SK-N-SH treated with all-trans-retinoic acid at 6 μM for 48 hours (cell line): ENCODE data around the gene INSYN1.

Source experiments
- ATAC-seq: fragments of 200-7000 bp; cut with Tn5 transposase; 3 replicates; pipeline ENCODE4 v1.9.1; 2020; ENCODE audit warnings: mild to moderate bottlenecking, moderate library complexity
- ARNTL ChIP-seq: fragments of 450-650 bp; formaldehyde crosslinking; IDR thresholded peaks from 2 replicates; pipeline ENCODE4 v1.5.0; 2020; ENCODE audit warnings: low read depth, mild to moderate bottlenecking, moderate library complexity, borderline replicate concordance
- BACH2 ChIP-seq: fragments of 250-450 bp; sonication (Bioruptor Pico); IDR thresholded peaks from 2 replicates; pipeline ENCODE4 v1.9.0; 2021; ENCODE audit warnings: mild to moderate bottlenecking, borderline replicate concordance
- CREB5 ChIP-seq: fragments of 250-450 bp; sonication (Bioruptor Pico); IDR thresholded peaks from 2 replicates; pipeline ENCODE4 v1.5.1; 2020; ENCODE audit warnings: low read depth, mild to moderate bottlenecking, moderate library complexity
- CSDC2 ChIP-seq: fragments of 250-450 bp; sonication (Bioruptor Pico); IDR thresholded peaks from 2 replicates; pipeline ENCODE4 v1.5.0; 2020; ENCODE audit warnings: mild to moderate bottlenecking, moderate library complexity
- ESRRG ChIP-seq: fragments of 250-450 bp; sonication (Bioruptor Pico); IDR thresholded peaks from 2 replicates; pipeline ENCODE4 v1.6.1; 2021; ENCODE audit warnings: mild to moderate bottlenecking
- GLIS3 ChIP-seq: fragments of 250-450 bp; sonication (Bioruptor Pico); IDR thresholded peaks from 2 replicates; pipeline ENCODE4 v1.5.0; 2020; ENCODE audit warnings: mild to moderate bottlenecking, moderate library complexity
- ISL1 ChIP-seq: fragments of 250-450 bp; sonication (Bioruptor Pico); IDR thresholded peaks from 2 replicates; pipeline ENCODE4 v2.1.2; 2022; ENCODE audit warnings: mild to moderate bottlenecking, moderate library complexity
- OSR1 ChIP-seq: fragments of 250-450 bp; sonication (Bioruptor Pico); IDR thresholded peaks from 2 replicates; pipeline ENCODE4 v1.8.0; 2022; ENCODE audit warnings: moderate library complexity, mild to moderate bottlenecking, inconsistent platforms
- PPARA ChIP-seq: fragments of 250-450 bp; sonication (Bioruptor Pico); IDR thresholded peaks from 2 replicates; pipeline ENCODE4 v1.5.0; 2020; ENCODE audit warnings: mild to moderate bottlenecking, borderline replicate concordance
- RARB ChIP-seq: fragments of 250-450 bp; sonication (Bioruptor Pico); IDR thresholded peaks from 2 replicates; pipeline ENCODE4 v1.8.0; 2021; ENCODE audit warnings: mild to moderate bottlenecking, moderate library complexity
- SNAI2 ChIP-seq: fragments of 250-450 bp; sonication (Bioruptor Pico); IDR thresholded peaks from 2 replicates; pipeline ENCODE4 v1.5.0; 2020; ENCODE audit warnings: mild to moderate bottlenecking, moderate library complexity
- TCF4 ChIP-seq: fragments of 250-450 bp; sonication (Bioruptor Pico); IDR thresholded peaks from 2 replicates; pipeline ENCODE4 v1.8.0; 2021; ENCODE audit warnings: mild to moderate bottlenecking, moderate library complexity, borderline replicate concordance
- TOX ChIP-seq: fragments of 250-450 bp; sonication (Bioruptor Pico); IDR thresholded peaks from 2 replicates; pipeline ENCODE4 v1.8.0; 2021; ENCODE audit warnings: mild to moderate bottlenecking, moderate library complexity, borderline replicate concordance
- ZC3H10 ChIP-seq: fragments of 250-450 bp; sonication (Bioruptor Pico); IDR thresholded peaks from 2 replicates; pipeline ENCODE4 v1.5.1; 2021; ENCODE audit warnings: mild to moderate bottlenecking, moderate library complexity
- ZFP3 ChIP-seq: fragments of 250-450 bp; sonication (Bioruptor Pico); IDR thresholded peaks from 2 replicates; pipeline ENCODE4 v1.5.0; 2020; ENCODE audit warnings: mild to moderate bottlenecking, moderate library complexity
- ZFP30 ChIP-seq: fragments of 450-650 bp; formaldehyde crosslinking; IDR thresholded peaks from 2 replicates; pipeline ENCODE4 v1.5.0; 2022; ENCODE audit warnings: mild to moderate bottlenecking, moderate library complexity
- ZNF565 ChIP-seq: fragments of 450-650 bp; formaldehyde crosslinking; conservative IDR thresholded peaks from 2 replicates; pipeline ENCODE4 v1.5.0; 2020; ENCODE audit warnings: low read depth, mild to moderate bottlenecking, moderate library complexity
- ZNF70 ChIP-seq: fragments of 450-650 bp; formaldehyde crosslinking; IDR thresholded peaks from 2 replicates; pipeline ENCODE4 v1.5.0; 2020; ENCODE audit warnings: mild to moderate bottlenecking, moderate library complexity
- ZNF8 ChIP-seq: fragments of 450-650 bp; formaldehyde crosslinking; IDR thresholded peaks from 2 replicates; pipeline ENCODE4 v1.5.0; 2020; ENCODE audit warnings: mild to moderate bottlenecking, moderate library complexity
- TF ChIP-seq, protein P1 (sequence below): fragments of 250-450 bp; sonication (Bioruptor Pico); IDR thresholded peaks from 2 replicates; pipeline ENCODE4 v1.5.1; 2021; ENCODE audit warnings: mild to moderate bottlenecking, moderate library complexity
- TF ChIP-seq, protein P2 (sequence below): fragments of 250-450 bp; sonication (Bioruptor Pico); IDR thresholded peaks from 2 replicates; pipeline ENCODE4 v1.5.0; 2020; ENCODE audit warnings: mild to moderate bottlenecking, moderate library complexity
- TF ChIP-seq, protein P3 (sequence below): fragments of 250-450 bp; sonication (Bioruptor Pico); IDR thresholded peaks from 2 replicates; pipeline ENCODE4 v1.8.0; 2020; ENCODE audit warnings: mild to moderate bottlenecking, moderate library complexity, borderline replicate concordance

Gene INSYN1

DNA sequence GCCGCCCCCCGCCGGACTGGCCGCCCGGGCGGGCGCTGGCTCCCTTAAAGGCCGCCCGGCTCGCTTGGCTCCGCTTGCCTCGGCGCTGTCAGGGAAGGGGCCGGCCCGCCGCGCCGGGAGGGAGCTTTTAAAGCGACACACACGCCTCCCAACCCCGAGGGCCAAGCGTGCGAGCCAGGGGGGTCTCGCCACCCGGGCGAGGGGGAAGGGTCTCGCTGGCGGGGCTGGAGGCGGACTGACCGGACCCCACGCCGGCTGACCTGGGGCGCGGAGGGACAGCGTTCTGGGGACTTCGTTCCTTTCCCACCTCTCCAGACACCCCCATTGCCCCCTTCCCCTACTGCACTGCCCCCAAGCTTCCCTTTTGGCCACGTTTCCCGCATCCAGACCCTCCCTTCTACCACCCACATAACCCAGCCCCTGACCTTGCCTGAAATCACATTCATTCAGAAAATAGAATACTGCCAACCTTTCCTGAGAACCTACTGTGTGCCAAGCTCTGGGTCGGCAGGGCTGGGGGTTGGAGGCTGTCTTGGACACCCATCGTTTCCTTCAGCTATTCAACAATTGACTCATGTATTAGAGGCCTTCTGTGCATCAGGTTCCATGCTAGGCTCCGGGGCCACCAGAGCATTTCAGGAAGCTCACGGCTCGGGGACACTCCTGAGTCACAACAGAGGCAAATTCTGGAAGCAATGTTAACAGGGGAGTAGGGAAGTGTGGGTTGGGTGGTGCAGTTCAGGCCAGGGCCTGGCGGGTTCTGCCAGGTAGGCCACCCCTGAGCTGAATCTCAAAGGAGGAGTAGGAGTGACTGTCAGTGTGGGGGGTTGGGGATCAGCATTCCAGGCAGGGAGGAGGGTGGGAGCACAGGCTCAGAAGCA lies at the start of gene INSYN1:
Gene INSYN1, minus strand, starts transcription at position 102 of the 881 bp plus-strand sequence. CDS start 2,221 bp downstream, outside the sequence.
- peak; percentile 60 for ATAC-seq
- TF ChIP-seq, protein P1, sequence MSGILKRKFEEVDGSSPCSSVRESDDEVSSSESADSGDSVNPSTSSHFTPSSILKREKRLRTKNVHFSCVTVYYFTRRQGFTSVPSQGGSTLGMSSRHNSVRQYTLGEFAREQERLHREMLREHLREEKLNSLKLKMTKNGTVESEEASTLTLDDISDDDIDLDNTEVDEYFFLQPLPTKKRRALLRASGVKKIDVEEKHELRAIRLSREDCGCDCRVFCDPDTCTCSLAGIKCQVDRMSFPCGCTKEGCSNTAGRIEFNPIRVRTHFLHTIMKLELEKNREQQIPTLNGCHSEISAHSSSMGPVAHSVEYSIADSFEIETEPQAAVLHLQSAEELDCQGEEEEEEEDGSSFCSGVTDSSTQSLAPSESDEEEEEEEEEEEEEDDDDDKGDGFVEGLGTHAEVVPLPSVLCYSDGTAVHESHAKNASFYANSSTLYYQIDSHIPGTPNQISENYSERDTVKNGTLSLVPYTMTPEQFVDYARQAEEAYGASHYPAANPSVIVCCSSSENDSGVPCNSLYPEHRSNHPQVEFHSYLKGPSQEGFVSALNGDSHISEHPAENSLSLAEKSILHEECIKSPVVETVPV (CRISPR knock-in tag) = no peak
- no peak for TF ChIP-seq ARNTL (CRISPR knock-in tag)
- no peak for TF ChIP-seq OSR1 (CRISPR knock-in tag)
- no peak for TF ChIP-seq TOX (CRISPR knock-in tag)
- no peak for TF ChIP-seq ZFP30 (CRISPR knock-in tag)
- no peak for TF ChIP-seq PPARA (CRISPR knock-in tag)
- TF ChIP-seq ZNF70 (CRISPR knock-in tag) = no peak
- TF ChIP-seq CSDC2 (CRISPR knock-in tag) = no peak
- TF ChIP-seq CREB5 (CRISPR knock-in tag) = no peak
- no peak for TF ChIP-seq ESRRG (CRISPR knock-in tag)
- no peak for TF ChIP-seq ZC3H10 (CRISPR knock-in tag)

DNA sequence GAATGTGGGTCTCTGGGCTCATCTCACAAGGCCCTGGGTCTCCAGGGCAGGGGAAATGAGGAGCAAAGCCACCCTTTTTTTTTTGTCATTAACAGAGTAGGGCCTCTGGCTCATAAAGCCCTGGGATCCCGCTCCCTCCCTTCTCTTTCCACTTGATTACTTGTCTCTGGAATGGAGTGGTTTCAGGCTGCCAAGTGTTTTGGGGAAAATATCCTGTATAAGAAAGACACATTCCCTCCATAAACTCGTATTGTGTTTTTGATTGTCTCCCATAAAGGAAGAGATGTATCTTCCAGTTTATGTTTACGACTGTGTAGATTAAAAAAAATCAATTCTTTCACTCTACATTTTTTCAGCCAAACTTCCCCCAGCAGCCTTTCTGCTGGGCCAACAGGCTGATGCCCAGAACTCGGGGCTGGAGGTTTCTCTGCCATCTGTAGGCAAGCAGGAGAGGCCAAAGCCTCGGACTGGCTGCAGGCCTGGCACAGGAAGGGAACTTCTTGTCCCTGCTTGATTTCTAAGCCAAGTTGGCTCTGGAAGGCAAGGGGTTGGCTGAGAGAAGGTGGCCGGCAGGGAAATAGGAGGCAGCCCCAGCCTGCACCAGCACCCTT lies 49.4 kb upstream of the INSYN1 start:
- ATAC-seq = no peak
- TF ChIP-seq RARB (CRISPR knock-in tag) = no peak
- no peak for TF ChIP-seq SNAI2 (CRISPR knock-in tag)
- no peak for TF ChIP-seq GLIS3
- no peak for TF ChIP-seq ZNF565 (CRISPR knock-in tag)
- no peak for TF ChIP-seq ZNF8 (CRISPR knock-in tag)
- TF ChIP-seq, protein P2, sequence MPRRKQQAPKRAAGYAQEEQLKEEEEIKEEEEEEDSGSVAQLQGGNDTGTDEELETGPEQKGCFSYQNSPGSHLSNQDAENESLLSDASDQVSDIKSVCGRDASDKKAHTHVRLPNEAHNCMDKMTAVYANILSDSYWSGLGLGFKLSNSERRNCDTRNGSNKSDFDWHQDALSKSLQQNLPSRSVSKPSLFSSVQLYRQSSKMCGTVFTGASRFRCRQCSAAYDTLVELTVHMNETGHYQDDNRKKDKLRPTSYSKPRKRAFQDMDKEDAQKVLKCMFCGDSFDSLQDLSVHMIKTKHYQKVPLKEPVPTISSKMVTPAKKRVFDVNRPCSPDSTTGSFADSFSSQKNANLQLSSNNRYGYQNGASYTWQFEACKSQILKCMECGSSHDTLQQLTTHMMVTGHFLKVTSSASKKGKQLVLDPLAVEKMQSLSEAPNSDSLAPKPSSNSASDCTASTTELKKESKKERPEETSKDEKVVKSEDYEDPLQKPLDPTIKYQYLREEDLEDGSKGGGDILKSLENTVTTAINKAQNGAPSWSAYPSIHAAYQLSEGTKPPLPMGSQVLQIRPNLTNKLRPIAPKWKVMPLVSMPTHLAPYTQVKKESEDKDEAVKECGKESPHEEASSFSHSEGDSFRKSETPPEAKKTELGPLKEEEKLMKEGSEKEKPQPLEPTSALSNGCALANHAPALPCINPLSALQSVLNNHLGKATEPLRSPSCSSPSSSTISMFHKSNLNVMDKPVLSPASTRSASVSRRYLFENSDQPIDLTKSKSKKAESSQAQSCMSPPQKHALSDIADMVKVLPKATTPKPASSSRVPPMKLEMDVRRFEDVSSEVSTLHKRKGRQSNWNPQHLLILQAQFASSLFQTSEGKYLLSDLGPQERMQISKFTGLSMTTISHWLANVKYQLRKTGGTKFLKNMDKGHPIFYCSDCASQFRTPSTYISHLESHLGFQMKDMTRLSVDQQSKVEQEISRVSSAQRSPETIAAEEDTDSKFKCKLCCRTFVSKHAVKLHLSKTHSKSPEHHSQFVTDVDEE = no peak
- TF ChIP-seq, protein P3, sequence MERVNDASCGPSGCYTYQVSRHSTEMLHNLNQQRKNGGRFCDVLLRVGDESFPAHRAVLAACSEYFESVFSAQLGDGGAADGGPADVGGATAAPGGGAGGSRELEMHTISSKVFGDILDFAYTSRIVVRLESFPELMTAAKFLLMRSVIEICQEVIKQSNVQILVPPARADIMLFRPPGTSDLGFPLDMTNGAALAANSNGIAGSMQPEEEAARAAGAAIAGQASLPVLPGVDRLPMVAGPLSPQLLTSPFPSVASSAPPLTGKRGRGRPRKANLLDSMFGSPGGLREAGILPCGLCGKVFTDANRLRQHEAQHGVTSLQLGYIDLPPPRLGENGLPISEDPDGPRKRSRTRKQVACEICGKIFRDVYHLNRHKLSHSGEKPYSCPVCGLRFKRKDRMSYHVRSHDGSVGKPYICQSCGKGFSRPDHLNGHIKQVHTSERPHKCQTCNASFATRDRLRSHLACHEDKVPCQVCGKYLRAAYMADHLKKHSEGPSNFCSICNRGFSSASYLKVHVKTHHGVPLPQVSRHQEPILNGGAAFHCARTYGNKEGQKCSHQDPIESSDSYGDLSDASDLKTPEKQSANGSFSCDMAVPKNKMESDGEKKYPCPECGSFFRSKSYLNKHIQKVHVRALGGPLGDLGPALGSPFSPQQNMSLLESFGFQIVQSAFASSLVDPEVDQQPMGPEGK = no peak

GRCh38 chr15:73800662-73801345 lies 47.7 kb upstream of the INSYN1 start:
- peak; percentile 88 for ATAC-seq
- TF ChIP-seq ZFP3 (CRISPR knock-in tag) (no peak), ZNF8 (CRISPR knock-in tag) (no peak), GLIS3 (no peak), CREB5 (CRISPR knock-in tag) (no peak), PPARA (CRISPR knock-in tag) (no peak), SNAI2 (CRISPR knock-in tag) (no peak), ZNF70 (CRISPR knock-in tag) (no peak), ZNF565 (CRISPR knock-in tag) (no peak), TCF4 (CRISPR knock-in tag) (no peak), ZFP30 (CRISPR knock-in tag) (no peak), OSR1 (CRISPR knock-in tag) (no peak), ZC3H10 (CRISPR knock-in tag) (no peak), BACH2 (CRISPR knock-in tag) (no peak), ISL1 (CRISPR knock-in tag) (no peak)
- TF ChIP-seq, protein P1 (CRISPR knock-in tag) = no peak
- TF ChIP-seq, protein P3 = no peak
- TF ChIP-seq, all 23 proteins: peak for 0
